Measurements from ENCODE around the gene TTC5. TPM values are rescaled to one million over a fixed set of nuclear protein-coding genes. Genes with fewer than 3 reads are reported as not detected.
"Not testable (repeated sequence)": the region's sequence is repeated elsewhere in the genome, so short reads cannot be mapped to it uniquely, and the experiment has no call there.

The TTC5 gene
- total RNA-seq, 1 donor from 2014 or later: 26.1 TPM

DNA sequence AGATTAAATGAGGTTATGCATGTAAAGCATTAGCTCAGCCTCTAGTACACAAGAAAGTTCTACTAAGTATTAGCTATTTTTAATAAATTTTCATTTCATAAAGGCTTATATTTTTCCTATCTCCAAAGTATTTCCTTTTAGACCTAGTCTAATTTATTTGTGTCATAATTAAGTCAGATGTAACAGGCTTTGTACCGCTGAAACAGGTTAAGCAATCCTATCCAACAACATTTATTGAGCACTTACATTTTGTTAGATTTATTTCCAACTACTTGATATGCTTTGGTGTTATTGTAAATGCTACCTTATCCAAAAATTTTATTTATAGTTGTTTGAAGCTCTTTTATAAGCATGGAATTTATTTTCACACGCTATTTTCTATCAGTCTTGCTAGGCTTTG lies 35.9 kb upstream of the TTC5 start:
- TF ChIP-seq, protein P1, sequence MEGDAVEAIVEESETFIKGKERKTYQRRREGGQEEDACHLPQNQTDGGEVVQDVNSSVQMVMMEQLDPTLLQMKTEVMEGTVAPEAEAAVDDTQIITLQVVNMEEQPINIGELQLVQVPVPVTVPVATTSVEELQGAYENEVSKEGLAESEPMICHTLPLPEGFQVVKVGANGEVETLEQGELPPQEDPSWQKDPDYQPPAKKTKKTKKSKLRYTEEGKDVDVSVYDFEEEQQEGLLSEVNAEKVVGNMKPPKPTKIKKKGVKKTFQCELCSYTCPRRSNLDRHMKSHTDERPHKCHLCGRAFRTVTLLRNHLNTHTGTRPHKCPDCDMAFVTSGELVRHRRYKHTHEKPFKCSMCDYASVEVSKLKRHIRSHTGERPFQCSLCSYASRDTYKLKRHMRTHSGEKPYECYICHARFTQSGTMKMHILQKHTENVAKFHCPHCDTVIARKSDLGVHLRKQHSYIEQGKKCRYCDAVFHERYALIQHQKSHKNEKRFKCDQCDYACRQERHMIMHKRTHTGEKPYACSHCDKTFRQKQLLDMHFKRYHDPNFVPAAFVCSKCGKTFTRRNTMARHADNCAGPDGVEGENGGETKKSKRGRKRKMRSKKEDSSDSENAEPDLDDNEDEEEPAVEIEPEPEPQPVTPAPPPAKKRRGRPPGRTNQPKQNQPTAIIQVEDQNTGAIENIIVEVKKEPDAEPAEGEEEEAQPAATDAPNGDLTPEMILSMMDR (IDR thresholded peaks at IDR 0.05; ENCODE audit: insufficient read depth, low read depth, low read length): no peak
- TF ChIP-seq EZH2 (IDR thresholded peaks at IDR 0.05; ENCODE audit: insufficient read depth, low read length): no peak
- H3K27ac ChIP-seq (ENCODE audit: low read depth, low read length): no peak overlapping the region
- DNase-seq (ENCODE audit: low read depth) (no peak), FAIRE-seq (no peak)
- Mint-ChIP-seq H3K9me3 (ENCODE audit: unreplicated experiment) (no peaks in the 10 kb centered on the region), H3K27ac (ENCODE audit: unreplicated experiment) (peak overlapping the region; percentile 94), H3K4me3 (ENCODE audit: unreplicated experiment) (peak overlapping the region; percentile 88), H3K27me3 (ENCODE audit: low read depth, unreplicated experiment) (no peaks in the 10 kb centered on the region), H3K36me3 (ENCODE audit: low read depth, unreplicated experiment) (no peaks in the 10 kb centered on the region), H3K4me1 (ENCODE audit: low read depth, unreplicated experiment) (no peaks in the 10 kb centered on the region)
- H3K9me3 ChIP-seq (ENCODE audit: insufficient read depth, low read depth, low read length): no peaks in the 10 kb centered on the region
- H3K36me3 ChIP-seq (ENCODE audit: insufficient read depth, low read length): peaks cover 14% of the 10 kb centered on the region
- peak overlapping the region; percentile 89 for H3K4me2 ChIP-seq (ENCODE audit: low read length)
- H4K20me1 ChIP-seq (ENCODE audit: insufficient read depth, low read length): no peaks in the 10 kb centered on the region
- H3K4me1 ChIP-seq (ENCODE audit: insufficient read depth, low read length): peaks cover 5% of the 10 kb centered on the region
- peaks cover 24% of the 10 kb centered on the region for H3K79me2 ChIP-seq (ENCODE audit: insufficient read depth, low read length)
- H2AFZ ChIP-seq (ENCODE audit: low read depth, low read length): no peak overlapping the region
- peak overlapping the region; percentile 83 for H3K9ac ChIP-seq (ENCODE audit: low read length)
- peak overlapping the region; percentile 75 for H3K4me3 ChIP-seq (ENCODE audit: insufficient read depth, low read depth, low read length)
- H3K27me3 ChIP-seq (ENCODE audit: insufficient read depth, low read length): no peaks in the 10 kb centered on the region

DNA sequence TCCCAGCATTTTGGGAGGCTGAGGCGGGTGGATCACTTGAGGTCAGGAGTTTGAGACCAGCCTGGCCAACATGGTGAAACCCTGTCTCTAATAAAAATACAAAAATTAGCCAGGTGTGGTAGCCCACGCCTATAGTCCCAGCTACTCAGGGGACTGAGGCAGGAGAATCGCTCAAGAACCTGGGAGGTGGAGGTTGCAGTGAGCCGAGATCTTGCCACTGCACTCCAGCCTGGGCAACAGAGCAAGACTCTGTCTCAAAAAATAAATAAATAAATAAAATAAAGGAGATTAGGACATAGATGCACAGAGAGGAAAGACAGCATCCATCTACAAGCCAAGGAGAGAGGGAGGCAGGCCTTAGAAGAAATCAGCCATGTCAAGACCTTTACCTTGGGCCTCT lies 35.3 kb upstream of the TTC5 start:
- peaks cover 13% of the 10 kb centered on the region for H3K36me3 ChIP-seq (ENCODE audit: insufficient read depth, low read length)
- not testable (repeated sequence) for H3K4me1 ChIP-seq (ENCODE audit: insufficient read depth, low read length); H3K27me3 Mint-ChIP-seq (ENCODE audit: low read depth, unreplicated experiment); FAIRE-seq; H3K9ac ChIP-seq (ENCODE audit: low read length); DNase-seq (ENCODE audit: low read depth); H3K9me3 Mint-ChIP-seq (ENCODE audit: unreplicated experiment); H3K27me3 ChIP-seq (ENCODE audit: insufficient read depth, low read length); H3K36me3 Mint-ChIP-seq (ENCODE audit: low read depth, unreplicated experiment); H3K27ac ChIP-seq (ENCODE audit: low read depth, low read length); H2AFZ ChIP-seq (ENCODE audit: low read depth, low read length); H3K4me3 Mint-ChIP-seq (ENCODE audit: unreplicated experiment); H3K4me3 ChIP-seq (ENCODE audit: insufficient read depth, low read depth, low read length); H4K20me1 ChIP-seq (ENCODE audit: insufficient read depth, low read length); H3K4me1 Mint-ChIP-seq (ENCODE audit: low read depth, unreplicated experiment); H3K9me3 ChIP-seq (ENCODE audit: insufficient read depth, low read depth, low read length); H3K4me2 ChIP-seq (ENCODE audit: low read length); H3K27ac Mint-ChIP-seq (ENCODE audit: unreplicated experiment)
- H3K79me2 ChIP-seq (ENCODE audit: insufficient read depth, low read length): peaks cover 24% of the 10 kb centered on the region

DNA sequence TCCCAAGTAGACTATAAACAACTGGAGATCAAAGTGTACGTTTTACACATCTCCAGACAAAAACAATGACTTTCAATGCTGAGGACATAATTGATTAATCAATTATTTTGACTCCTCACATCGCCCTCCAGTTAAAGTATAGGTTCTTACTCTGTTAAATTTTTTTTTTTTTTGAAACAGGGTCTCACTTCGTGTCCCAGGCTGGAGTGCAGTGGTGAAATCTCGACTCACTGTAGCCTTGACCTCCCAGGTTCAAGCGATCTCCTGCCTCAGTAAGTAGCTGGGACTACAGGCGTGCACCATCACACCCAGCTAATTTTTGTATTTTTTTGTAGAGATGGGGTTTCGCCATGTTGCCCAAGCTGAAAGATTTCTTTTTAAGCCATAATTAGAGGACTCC lies 28.3 kb upstream of the TTC5 start:
- Histone ChIP-seq H3K27ac (ENCODE audit: low read depth, low read length) (no peak overlapping the region), H3K9ac (ENCODE audit: low read length) (no peak overlapping the region), H2AFZ (ENCODE audit: low read depth, low read length) (no peak overlapping the region), H3K79me2 (ENCODE audit: insufficient read depth, low read length) (peaks cover 46% of the 10 kb centered on the region), H3K4me3 (ENCODE audit: insufficient read depth, low read depth, low read length) (no peak overlapping the region), H3K4me2 (ENCODE audit: low read length) (no peak overlapping the region), H4K20me1 (ENCODE audit: insufficient read depth, low read length) (peaks cover 21% of the 10 kb centered on the region), H3K4me1 (ENCODE audit: insufficient read depth, low read length) (peaks cover 6% of the 10 kb centered on the region), H3K27me3 (ENCODE audit: insufficient read depth, low read length) (no peaks in the 10 kb centered on the region), H3K9me3 (ENCODE audit: insufficient read depth, low read depth, low read length) (no peaks in the 10 kb centered on the region), H3K36me3 (ENCODE audit: insufficient read depth, low read length) (peaks cover 4% of the 10 kb centered on the region)
- Mint-ChIP-seq H3K27ac (ENCODE audit: unreplicated experiment) (no peak overlapping the region), H3K4me3 (ENCODE audit: unreplicated experiment) (no peak overlapping the region), H3K27me3 (ENCODE audit: low read depth, unreplicated experiment) (no peaks in the 10 kb centered on the region), H3K36me3 (ENCODE audit: low read depth, unreplicated experiment) (no peaks in the 10 kb centered on the region), H3K4me1 (ENCODE audit: low read depth, unreplicated experiment) (peaks cover 10% of the 10 kb centered on the region), H3K9me3 (ENCODE audit: unreplicated experiment) (no peaks in the 10 kb centered on the region)
- FAIRE-seq (no peak), DNase-seq (ENCODE audit: low read depth) (no peak)
- TF ChIP-seq EZH2 (IDR thresholded peaks at IDR 0.05; ENCODE audit: insufficient read depth, low read length): no peak
- TF ChIP-seq, protein P1 (IDR thresholded peaks at IDR 0.05; ENCODE audit: insufficient read depth, low read depth, low read length): no peak
